ENCODE data around the gene APBA2.

DNA sequence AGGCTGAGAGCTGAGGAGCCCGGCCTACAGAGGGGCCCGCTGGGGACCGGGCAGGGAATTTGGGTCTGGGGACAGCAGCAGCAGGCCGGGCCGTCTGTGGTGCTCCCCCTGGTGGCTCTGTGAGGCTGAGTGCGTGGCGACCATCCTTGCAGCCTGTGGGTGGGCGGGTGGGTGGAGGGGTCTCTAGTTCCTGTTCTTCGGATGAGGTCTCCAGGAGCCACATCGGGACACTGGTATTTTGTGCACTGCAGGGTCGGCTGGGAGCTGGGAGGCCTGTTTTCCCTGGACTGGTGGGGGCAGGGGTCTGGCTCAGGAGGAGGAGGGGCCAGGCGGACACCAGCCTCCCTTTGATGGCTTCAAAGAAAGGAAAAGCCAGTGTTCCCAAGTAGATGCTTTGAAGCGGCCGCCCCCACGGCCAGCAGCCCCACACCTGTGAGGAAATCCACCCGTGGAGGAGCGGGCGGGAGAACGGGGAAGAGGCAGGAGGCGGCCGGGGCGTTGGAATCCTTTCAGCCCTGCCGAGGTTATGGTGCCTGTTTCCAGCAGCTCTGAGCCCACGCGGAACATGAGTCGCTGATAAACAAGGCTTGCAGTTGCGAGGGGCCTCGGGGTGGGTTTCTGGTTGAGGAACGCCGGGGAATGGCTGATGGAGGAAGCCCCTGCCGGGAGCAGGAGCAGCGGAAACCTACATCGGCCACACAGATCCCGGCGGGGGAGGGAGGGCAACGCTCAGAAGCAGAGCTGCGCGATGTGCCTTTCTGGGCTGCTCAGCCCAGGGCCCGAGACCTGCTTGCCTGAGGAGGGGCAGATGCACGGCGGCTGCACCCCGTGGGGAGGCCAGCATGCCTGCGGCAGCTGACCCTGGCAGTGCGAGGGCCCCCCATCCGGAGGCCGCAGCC lies 229.6 kb downstream of the APBA2 start:
- TF ChIP-seq CTCF (IDR thresholded peaks at IDR 0.05) (peak; percentile 60), EZH2 (IDR thresholded peaks at IDR 0.05) (no peak), EZH2phosphoT487 (IDR thresholded peaks at IDR 0.05) (no peak)
